SU-DHL-6 (cell line): ENCODE data around the gene ADAM12.

Experiments used
- H2AFZ ChIP-seq: fragments of 200-600 bp; sonication (generic); 2 replicates; pipeline ENCODE4 v1.6.1; 2014; ENCODE audit warnings: low read depth, mild to moderate bottlenecking, moderate library complexity, mixed read lengths, antibody characterized with exemption, low read length; ENCODE audit not compliant: severe bottlenecking
- H3F3A ChIP-seq: fragments of 200-600 bp; shearing (Covaris generic); 2 replicates; pipeline ENCODE4 v1.6.0; 2016; ENCODE audit warnings: antibody characterized with exemption, mild to moderate bottlenecking; ENCODE audit not compliant: insufficient read depth
- H3K27ac ChIP-seq: fragments of 200-600 bp; sonication (generic); 2 replicates; pipeline ENCODE4 v1.5.1; 2016; ENCODE audit warnings: low read depth, mild to moderate bottlenecking, low read length, moderate library complexity, mixed read lengths
- H3K27me3 ChIP-seq: fragments of 200-600 bp; sonication (generic), shearing (Covaris generic); 2 replicates; pipeline ENCODE4 v1.6.0; 2014; ENCODE audit warnings: mild to moderate bottlenecking, low read length
- H3K36me3 ChIP-seq: fragments of 200-600 bp; sonication (generic); 2 replicates; pipeline ENCODE4 v1.6.1; 2014; ENCODE audit warnings: mild to moderate bottlenecking, low read length, mixed read lengths
- H3K4me2 ChIP-seq: fragments of 300-600, 200-600 bp; shearing (Covaris generic), sonication (generic); 2 replicates; pipeline ENCODE4 v1.6.0; 2014; ENCODE audit warnings: low read length, low read depth, mild to moderate bottlenecking; ENCODE audit not compliant: poor library complexity, severe bottlenecking
- H3K4me3 ChIP-seq: fragments of 200-600 bp; sonication (generic); 2 replicates; pipeline ENCODE4 v1.5.1; 2014; ENCODE audit warnings: antibody characterized with exemption, low read length, mild to moderate bottlenecking, mixed read lengths; ENCODE audit not compliant: insufficient read depth, poor library complexity, severe bottlenecking
- H3K79me2 ChIP-seq: fragments of 200-600 bp; sonication (generic); 2 replicates; pipeline ENCODE4 v1.6.1; 2014; ENCODE audit warnings: mild to moderate bottlenecking, low read length, moderate library complexity; ENCODE audit not compliant: insufficient read depth
- H3K9ac ChIP-seq: fragments of 200-600 bp; sonication (generic); 2 replicates; pipeline ENCODE4 v1.7.0; 2014; ENCODE audit warnings: mild to moderate bottlenecking, low read length
- H3K9me2 ChIP-seq: fragments of 200-600 bp; sonication (generic); replicated peaks from 2 replicates; pipeline ENCODE4 v1.6.1; 2014; ENCODE audit warnings: low read length; ENCODE audit not compliant: insufficient read depth
- H3K9me3 ChIP-seq: fragments of 200-600 bp; sonication (generic); 2 replicates; pipeline ENCODE4 v1.6.1; 2014; ENCODE audit warnings: low read length, mixed read lengths; ENCODE audit not compliant: insufficient read depth
- H4K20me1 ChIP-seq: fragments of 200-600 bp; sonication (generic); 2 replicates; pipeline ENCODE4 v1.6.1; 2014; ENCODE audit warnings: low read depth, mild to moderate bottlenecking, antibody characterized with exemption, low read length, moderate library complexity, mixed read lengths
- CTCF ChIP-seq: fragments of 200-600 bp; sonication (generic); IDR thresholded peaks from one replicate; pipeline ENCODE4 v1.5.1; 2017; ENCODE audit warnings: antibody characterized with exemption, mild to moderate bottlenecking, low read length, moderate library complexity; ENCODE audit not compliant: insufficient read depth, poor library complexity, severe bottlenecking
- EZH2phosphoT487 ChIP-seq: fragments of 200-600 bp; sonication (generic), shearing (Covaris generic); conservative IDR thresholded peaks from 2 replicates; pipeline ENCODE4 v1.6.1; 2018; ENCODE audit warnings: mild to moderate bottlenecking, antibody characterized with exemption, low read length, moderate library complexity, mixed read lengths

Gene ADAM12

GRCh38 chr10:126433351-126433750 is 45.1 kb upstream of the ADAM12 start:
- Histone ChIP-seq H3K79me2 (no peaks in the 10 kb centered on the region), H3K9ac (no peak overlapping the region), H3F3A (no peaks in the 10 kb centered on the region), H3K27ac (no peak overlapping the region), H3K4me3 (no peak overlapping the region), H3K9me3 (no peaks in the 10 kb centered on the region), H2AFZ (no peak overlapping the region), H4K20me1 (no peaks in the 10 kb centered on the region), H3K4me2 (no peak overlapping the region), H3K36me3 (no peaks in the 10 kb centered on the region), H3K9me2 (no peaks in the 10 kb centered on the region), H3K27me3 (no peaks in the 10 kb centered on the region)
- TF ChIP-seq EZH2phosphoT487 (no peak), CTCF (no peak)

GRCh38 chr10:126432507-126432906 is 44.2 kb upstream of the ADAM12 start:
- no peak overlapping the region for H3K4me2 ChIP-seq
- no peaks in the 10 kb centered on the region for H3K9me3 ChIP-seq
- H4K20me1 ChIP-seq = no peaks in the 10 kb centered on the region
- no peaks in the 10 kb centered on the region for H3F3A ChIP-seq
- TF ChIP-seq EZH2phosphoT487 (no peak), CTCF (no peak)
- no peak overlapping the region for H3K9ac ChIP-seq
- no peak overlapping the region for H2AFZ ChIP-seq
- H3K79me2 ChIP-seq = no peaks in the 10 kb centered on the region
- no peak overlapping the region for H3K27ac ChIP-seq
- no peaks in the 10 kb centered on the region for H3K27me3 ChIP-seq
- H3K9me2 ChIP-seq = no peaks in the 10 kb centered on the region
- H3K36me3 ChIP-seq = no peaks in the 10 kb centered on the region
- no peak overlapping the region for H3K4me3 ChIP-seq

GRCh38 chr10:126431816-126432215 is 43.5 kb upstream of the ADAM12 start:
- Histone ChIP-seq H3K4me2 (no peak overlapping the region), H3K27me3 (no peaks in the 10 kb centered on the region), H3K9ac (no peak overlapping the region)

More at GRCh38 chr10:126431816-126432215, 43.5 kb upstream of the ADAM12 start:
- no peaks in the 10 kb centered on the region for H3F3A ChIP-seq
- H4K20me1 ChIP-seq = no peaks in the 10 kb centered on the region
- no peaks in the 10 kb centered on the region for H3K9me2 ChIP-seq
- H3K27ac ChIP-seq = no peak overlapping the region
- H3K4me3 ChIP-seq = no peak overlapping the region
- H3K9me3 ChIP-seq = no peaks in the 10 kb centered on the region
- no peaks in the 10 kb centered on the region for H3K79me2 ChIP-seq
- TF ChIP-seq CTCF (no peak), EZH2phosphoT487 (no peak)
- H3K36me3 ChIP-seq = no peaks in the 10 kb centered on the region
- H2AFZ ChIP-seq = no peak overlapping the region
